ENCODE measurements around the gene GPT2.

GPT2 gene

GRCh38 chr16:46894036-46894672, 10.0 kb downstream of the GPT2 start:
- no peak for DNase-seq (ENCODE audit: insufficient read length, low spot score)
- no peak for FAIRE-seq
- TF ChIP-seq POLR2A (IDR thresholded peaks at IDR 0.05; ENCODE audit: low read depth, low read length) (no peak), SPI1 (IDR thresholded peaks at IDR 0.05; ENCODE audit: low read depth, low read length) (no peak), POU2F2 (IDR thresholded peaks at IDR 0.05; ENCODE audit: low read depth, low read length) (no peak), TAF1 (IDR thresholded peaks at IDR 0.05; ENCODE audit: low read depth, low read length) (no peak), POLR2AphosphoS5 (IDR thresholded peaks at IDR 0.05; ENCODE audit: low read depth, low read length) (no peak), PAX5 (IDR thresholded peaks at IDR 0.05; ENCODE audit: insufficient read depth, low read length, severe bottlenecking) (no peak)

GRCh38 chr16:46895399-46896313, 11.5 kb downstream of the GPT2 start:
- no peak for DNase-seq (ENCODE audit: insufficient read length, low spot score)
- FAIRE-seq, result no peak
- TF ChIP-seq SPI1 (IDR thresholded peaks at IDR 0.05; ENCODE audit: low read depth, low read length) (no peak), PAX5 (IDR thresholded peaks at IDR 0.05; ENCODE audit: insufficient read depth, low read length, severe bottlenecking) (no peak), POLR2AphosphoS5 (IDR thresholded peaks at IDR 0.05; ENCODE audit: low read depth, low read length) (no peak), POU2F2 (IDR thresholded peaks at IDR 0.05; ENCODE audit: low read depth, low read length) (no peak), POLR2A (IDR thresholded peaks at IDR 0.05; ENCODE audit: low read depth, low read length) (no peak)

GRCh38 chr16:46896314-46896968, 12.3 kb downstream of the GPT2 start:
- no peak for DNase-seq (ENCODE audit: insufficient read length, low spot score)
- no peak for FAIRE-seq
- TF ChIP-seq POLR2A (IDR thresholded peaks at IDR 0.05; ENCODE audit: low read depth, low read length), result no peak
- TF ChIP-seq PAX5 (IDR thresholded peaks at IDR 0.05; ENCODE audit: insufficient read depth, low read length, severe bottlenecking), result no peak
- TF ChIP-seq POLR2AphosphoS5 (IDR thresholded peaks at IDR 0.05; ENCODE audit: low read depth, low read length), result no peak
- TF ChIP-seq SPI1 (IDR thresholded peaks at IDR 0.05; ENCODE audit: low read depth, low read length), result no peak
- TF ChIP-seq TAF1 (IDR thresholded peaks at IDR 0.05; ENCODE audit: low read depth, low read length), result no peak
- no peak for TF ChIP-seq POU2F2 (IDR thresholded peaks at IDR 0.05; ENCODE audit: low read depth, low read length)

GRCh38 chr16:46897471-46897870, 13.3 kb downstream of the GPT2 start:
- FAIRE-seq (no peak), DNase-seq (ENCODE audit: insufficient read length, low spot score) (no peak)
- TF ChIP-seq POLR2AphosphoS5 (IDR thresholded peaks at IDR 0.05; ENCODE audit: low read depth, low read length) (no peak), POLR2A (IDR thresholded peaks at IDR 0.05; ENCODE audit: low read depth, low read length) (no peak), SPI1 (IDR thresholded peaks at IDR 0.05; ENCODE audit: low read depth, low read length) (no peak), TAF1 (IDR thresholded peaks at IDR 0.05; ENCODE audit: low read depth, low read length) (no peak), POU2F2 (IDR thresholded peaks at IDR 0.05; ENCODE audit: low read depth, low read length) (no peak), PAX5 (IDR thresholded peaks at IDR 0.05; ENCODE audit: insufficient read depth, low read length, severe bottlenecking) (no peak)

- no peak for FAIRE-seq
- no peak for DNase-seq (ENCODE audit: insufficient read length, low spot score)
- TF ChIP-seq SPI1 (IDR thresholded peaks at IDR 0.05; ENCODE audit: low read depth, low read length), result no peak
- TF ChIP-seq PAX5 (IDR thresholded peaks at IDR 0.05; ENCODE audit: insufficient read depth, low read length, severe bottlenecking), result no peak
- TF ChIP-seq POLR2AphosphoS5 (IDR thresholded peaks at IDR 0.05; ENCODE audit: low read depth, low read length), result no peak
- TF ChIP-seq TAF1 (IDR thresholded peaks at IDR 0.05; ENCODE audit: low read depth, low read length), result no peak
Observed at GRCh38 chr16:46898006-46898405, 13.8 kb downstream of the GPT2 start.

- no peak for DNase-seq (ENCODE audit: insufficient read length, low spot score)
- no peak for FAIRE-seq
- no peak for TF ChIP-seq POU2F2 (IDR thresholded peaks at IDR 0.05; ENCODE audit: low read depth, low read length)
- no peak for TF ChIP-seq POLR2A (IDR thresholded peaks at IDR 0.05; ENCODE audit: low read depth, low read length)
- TF ChIP-seq TAF1 (IDR thresholded peaks at IDR 0.05; ENCODE audit: low read depth, low read length), result no peak
- TF ChIP-seq SPI1 (IDR thresholded peaks at IDR 0.05; ENCODE audit: low read depth, low read length), result no peak
- no peak for TF ChIP-seq PAX5 (IDR thresholded peaks at IDR 0.05; ENCODE audit: insufficient read depth, low read length, severe bottlenecking)
- TF ChIP-seq POLR2AphosphoS5 (IDR thresholded peaks at IDR 0.05; ENCODE audit: low read depth, low read length), result no peak
Observed at GRCh38 chr16:46899443-46900143, 15.4 kb downstream of the GPT2 start.

- FAIRE-seq, result no peak
- DNase-seq (ENCODE audit: insufficient read length, low spot score), result no peak
- TF ChIP-seq POLR2AphosphoS5 (IDR thresholded peaks at IDR 0.05; ENCODE audit: low read depth, low read length) (no peak), TAF1 (IDR thresholded peaks at IDR 0.05; ENCODE audit: low read depth, low read length) (no peak), SPI1 (IDR thresholded peaks at IDR 0.05; ENCODE audit: low read depth, low read length) (no peak), POU2F2 (IDR thresholded peaks at IDR 0.05; ENCODE audit: low read depth, low read length) (no peak), POLR2A (IDR thresholded peaks at IDR 0.05; ENCODE audit: low read depth, low read length) (no peak), PAX5 (IDR thresholded peaks at IDR 0.05; ENCODE audit: insufficient read depth, low read length, severe bottlenecking) (no peak)
Observed at GRCh38 chr16:46900455-46901235, 16.5 kb downstream of the GPT2 start.

GRCh38 chr16:46901709-46902108, 17.5 kb downstream of the GPT2 start:
- no peak for TF ChIP-seq POLR2A (IDR thresholded peaks at IDR 0.05; ENCODE audit: low read depth, low read length)
- no peak for TF ChIP-seq PAX5 (IDR thresholded peaks at IDR 0.05; ENCODE audit: insufficient read depth, low read length, severe bottlenecking)
- TF ChIP-seq TAF1 (IDR thresholded peaks at IDR 0.05; ENCODE audit: low read depth, low read length), result no peak
- no peak for TF ChIP-seq SPI1 (IDR thresholded peaks at IDR 0.05; ENCODE audit: low read depth, low read length)
- no peak for TF ChIP-seq POU2F2 (IDR thresholded peaks at IDR 0.05; ENCODE audit: low read depth, low read length)
- no peak for TF ChIP-seq POLR2AphosphoS5 (IDR thresholded peaks at IDR 0.05; ENCODE audit: low read depth, low read length)

More at GRCh38 chr16:46901709-46902108, 17.5 kb downstream of the GPT2 start:
- DNase-seq (ENCODE audit: insufficient read length, low spot score) (no peak), FAIRE-seq (no peak)

Data from GM12891 (cell line).